ENCODE data around the gene PIK3AP1.
A peak's percentile ranks its signal among the peaks of the same experiment; 100 is the strongest.
"Not testable (repeated sequence)": the region's sequence is repeated elsewhere in the genome, so short reads cannot be mapped to it uniquely, and the experiment has no call there.

The PIK3AP1 gene

GRCh38 chr10:96743988-96744585 is 23.8 kb upstream of the PIK3AP1 start:
- TF ChIP-seq CTCF (IDR thresholded peaks at IDR 0.05; ENCODE audit: low read depth, low read length, missing control alignments): peak; percentile 21
- no peak overlapping the region for H3K4me3 ChIP-seq (replicated peaks; ENCODE audit: low read depth, low read length)
- DNase-seq (ENCODE audit: extremely low read depth, low read depth): no peak

DNA sequence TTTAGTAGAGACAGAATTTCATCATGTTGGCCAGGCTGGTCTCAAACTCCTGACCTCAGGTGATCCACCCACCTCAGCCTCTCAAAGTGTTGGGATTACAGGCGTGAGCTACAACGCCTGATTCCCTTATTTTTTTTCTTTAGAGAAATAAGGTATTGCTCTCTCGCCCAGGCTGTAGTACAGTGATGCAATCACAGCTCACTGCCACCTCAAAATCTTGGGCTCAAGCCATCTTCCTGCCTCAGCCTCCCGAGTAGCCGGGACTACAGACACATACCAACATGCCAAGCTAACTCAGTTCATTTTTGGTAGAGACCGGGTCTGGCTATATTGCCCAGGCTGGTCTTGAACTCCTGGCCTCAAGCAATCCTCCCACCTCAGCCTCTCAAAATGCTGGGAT is 21.2 kb upstream of the PIK3AP1 start:
- not testable (repeated sequence) for DNase-seq (ENCODE audit: extremely low read depth, low read depth); H3K4me3 ChIP-seq (replicated peaks; ENCODE audit: low read depth, low read length)

- no peak for DNase-seq (ENCODE audit: extremely low read depth, low read depth)
- TF ChIP-seq CTCF (IDR thresholded peaks at IDR 0.05; ENCODE audit: low read depth, low read length, missing control alignments): no peak
- no peak overlapping the region for H3K4me3 ChIP-seq (replicated peaks; ENCODE audit: low read depth, low read length)
Measured at GRCh38 chr10:96740579-96741281, 20.4 kb upstream of the PIK3AP1 start.

DNA sequence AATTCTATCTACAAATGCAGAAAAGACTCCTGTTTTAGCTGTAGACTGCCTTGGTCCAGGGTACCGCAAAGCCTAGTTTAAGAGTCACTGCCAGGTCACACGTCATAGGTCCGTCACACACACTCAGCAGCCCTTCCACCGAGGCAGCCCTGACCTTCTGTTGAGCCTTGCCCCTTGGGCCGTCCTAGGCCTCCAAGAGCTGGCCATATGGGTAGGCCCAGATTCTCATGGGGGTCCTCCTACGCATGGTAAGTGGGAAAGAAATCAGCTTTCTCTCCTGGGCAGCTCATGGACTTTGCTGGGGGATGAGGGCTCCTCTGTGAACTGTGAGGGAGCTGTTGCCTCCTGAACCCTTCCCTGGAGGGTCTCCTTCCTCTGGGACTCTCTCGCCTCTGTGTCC is 19.8 kb upstream of the PIK3AP1 start:
- no peak for TF ChIP-seq CTCF (IDR thresholded peaks at IDR 0.05; ENCODE audit: low read depth, low read length, missing control alignments)
- DNase-seq (ENCODE audit: extremely low read depth, low read depth): no peak
- no peak overlapping the region for H3K4me3 ChIP-seq (replicated peaks; ENCODE audit: low read depth, low read length)

- H3K4me3 ChIP-seq (replicated peaks; ENCODE audit: low read depth, low read length); DNase-seq (ENCODE audit: extremely low read depth, low read depth): not testable (repeated sequence)
Measured at GRCh38 chr10:96737307-96737902, 17.1 kb upstream of the PIK3AP1 start.

GRCh38 chr10:96724621-96725020 is 4.3 kb upstream of the PIK3AP1 start:
- no peak for TF ChIP-seq CTCF (IDR thresholded peaks at IDR 0.05; ENCODE audit: low read depth, low read length, missing control alignments)
- no peak for DNase-seq (ENCODE audit: extremely low read depth, low read depth)
- no peak overlapping the region for H3K4me3 ChIP-seq (replicated peaks; ENCODE audit: low read depth, low read length)

- TF ChIP-seq CTCF (IDR thresholded peaks at IDR 0.05; ENCODE audit: low read depth, low read length, missing control alignments): no peak
- H3K4me3 ChIP-seq (replicated peaks; ENCODE audit: low read depth, low read length): no peak overlapping the region
- no peak for DNase-seq (ENCODE audit: extremely low read depth, low read depth)
Measured at GRCh38 chr10:96721207-96721572, 876 bp upstream of the PIK3AP1 start.

Data from HFF-Myc (cell line).